Muscle layer of colon (tissue), 2 donors: ENCODE data around the gene IL15RA.

Experiments
- H3K27ac ChIP-seq: one replicate; pipeline ENCODE4 v1.7.0; 2013; ENCODE audit warnings: low read depth, mild to moderate bottlenecking, low read length, moderate library complexity
- H3K27me3 ChIP-seq, 2 donors: one replicate each; pipeline ENCODE4 v1.7.0; 2013; ENCODE audit warnings: low read length in 2 of 2, mild to moderate bottlenecking in 2 of 2; ENCODE audit not compliant: insufficient read depth in 2 of 2, control insufficient read depth in 1 of 2
- H3K36me3 ChIP-seq: one replicate; pipeline ENCODE4 v1.7.0; 2013; ENCODE audit warnings: mild to moderate bottlenecking, low read length; ENCODE audit not compliant: insufficient read depth
- H3K4me1 ChIP-seq: one replicate; pipeline ENCODE4 v1.7.0; 2013; ENCODE audit warnings: mild to moderate bottlenecking, low read length; ENCODE audit not compliant: insufficient read depth
- H3K4me3 ChIP-seq, 2 donors: one replicate each; pipeline ENCODE4 v1.7.0; 2013; ENCODE audit warnings: low read length in 2 of 2, low read depth in 1 of 2, mild to moderate bottlenecking in 1 of 2, moderate library complexity in 1 of 2
- H3K9ac ChIP-seq: one replicate; pipeline ENCODE4 v1.7.0; 2013; ENCODE audit warnings: low read length
- H3K9me3 ChIP-seq: one replicate; pipeline ENCODE4 v1.7.0; 2013; ENCODE audit warnings: mild to moderate bottlenecking, low read length
- donor health status: abdominal sarcoma.
- donor health status: Adenocarcinoma of cecum.

IL15RA gene

DNA sequence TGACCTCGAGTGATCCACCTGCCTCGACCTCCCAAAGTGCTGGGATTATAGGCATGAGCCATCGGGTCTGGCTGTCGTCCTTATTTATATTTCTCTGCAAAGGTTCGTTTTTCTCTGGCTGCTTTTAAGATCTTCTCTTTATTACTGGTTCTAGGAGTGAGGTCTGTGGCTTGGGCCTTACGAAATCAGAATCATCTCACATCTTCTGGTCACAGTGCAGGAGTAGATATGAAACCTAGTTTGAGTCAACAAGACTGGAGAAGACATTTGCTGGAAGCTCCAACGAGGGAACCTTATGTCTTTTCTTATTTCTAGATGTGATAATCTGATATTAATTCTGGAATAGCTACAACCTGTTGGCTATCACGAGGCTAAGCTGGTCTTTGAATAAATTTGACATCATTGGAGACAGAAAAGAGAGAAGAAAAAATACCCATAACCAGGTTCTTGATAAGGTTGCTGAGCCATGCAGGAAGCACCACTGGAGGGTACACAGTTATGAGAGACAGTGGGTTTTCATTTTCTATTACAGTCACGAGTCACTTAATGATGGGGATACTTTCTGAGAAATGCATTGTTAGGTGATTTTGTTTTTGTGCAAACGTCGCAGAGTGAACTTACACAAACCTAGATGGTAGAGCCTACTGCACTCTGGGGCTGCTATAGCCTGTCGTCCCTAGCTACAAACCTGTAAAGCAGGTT is 25.6 kb upstream of the IL15RA start:
- no peak overlapping the region for H3K4me3 ChIP-seq
- no peaks in the 10 kb centered on the region for H3K9me3 ChIP-seq
- H3K9ac ChIP-seq: no peak overlapping the region
- no peaks in the 10 kb centered on the region for H3K36me3 ChIP-seq
- no peaks in the 10 kb centered on the region for H3K27me3 ChIP-seq
- H3K4me1 ChIP-seq: no peaks in the 10 kb centered on the region
- H3K27ac ChIP-seq: no peak overlapping the region

DNA sequence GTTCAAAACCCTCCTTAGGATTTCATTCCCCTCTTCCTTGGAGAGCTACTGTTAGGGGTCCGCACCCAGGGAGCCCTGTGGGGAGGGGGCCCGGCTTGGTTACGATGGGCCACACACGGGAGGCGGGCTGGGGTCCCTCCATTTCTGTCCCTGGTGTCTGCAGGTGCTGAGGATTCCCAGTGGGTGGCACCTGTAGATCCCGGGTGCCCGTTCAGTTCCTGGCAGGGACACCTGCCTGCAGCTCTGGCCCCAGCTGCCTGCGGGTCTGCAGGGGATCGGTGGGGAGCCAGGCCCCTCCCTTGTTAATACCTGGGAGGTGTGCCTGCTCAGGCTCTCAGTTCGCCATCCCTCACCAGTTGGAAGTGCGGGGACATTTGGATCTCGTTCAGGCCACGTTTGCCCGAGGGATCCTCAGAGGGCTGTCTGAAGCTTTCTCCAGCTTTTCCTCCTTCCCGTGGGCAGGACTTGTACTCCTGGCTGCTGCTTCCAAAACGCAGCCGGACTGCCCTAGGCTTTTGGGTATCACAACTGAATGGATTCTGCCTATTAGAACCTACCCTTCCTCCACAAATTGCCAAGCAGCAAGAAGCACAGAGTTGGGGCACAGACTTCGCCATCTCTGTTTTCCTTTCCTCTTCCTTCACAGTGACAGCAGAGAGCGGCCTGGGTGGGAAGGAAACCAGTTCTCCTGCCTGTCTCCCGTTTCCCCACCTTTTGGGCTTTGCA is 22.3 kb upstream of the IL15RA start:
- Histone ChIP-seq H3K9me3 (no peaks in the 10 kb centered on the region), H3K4me3 (no peak overlapping the region), H3K27me3 (no peaks in the 10 kb centered on the region), H3K4me1 (no peaks in the 10 kb centered on the region), H3K27ac (no peak overlapping the region), H3K9ac (no peak overlapping the region), H3K36me3 (no peaks in the 10 kb centered on the region)

DNA sequence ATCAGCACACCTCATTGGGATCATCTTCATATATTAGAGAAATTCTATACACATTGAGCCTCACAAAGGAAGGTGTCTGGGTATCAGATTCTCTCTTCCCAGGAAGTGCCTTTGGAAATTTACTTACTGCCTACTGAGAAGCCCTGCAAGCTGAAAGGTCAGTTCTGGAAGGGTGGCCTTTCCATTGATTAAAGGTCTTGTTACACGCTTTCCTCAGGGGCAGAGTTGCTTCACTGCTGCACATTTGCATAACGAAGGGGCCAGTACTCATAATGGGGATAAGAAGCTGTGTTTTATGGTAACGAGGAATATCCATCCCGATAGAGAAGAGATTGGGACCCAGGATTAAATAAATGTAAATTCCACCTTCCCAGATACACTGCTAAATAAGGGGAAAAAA is 19.4 kb upstream of the IL15RA start:
- Histone ChIP-seq H3K9me3 (peaks cover 2% of the 10 kb centered on the region), H3K9ac (no peak overlapping the region), H3K4me1 (no peaks in the 10 kb centered on the region), H3K4me3 (no peak overlapping the region), H3K27me3 (no peaks in the 10 kb centered on the region), H3K27ac (no peak overlapping the region), H3K36me3 (no peaks in the 10 kb centered on the region)

DNA sequence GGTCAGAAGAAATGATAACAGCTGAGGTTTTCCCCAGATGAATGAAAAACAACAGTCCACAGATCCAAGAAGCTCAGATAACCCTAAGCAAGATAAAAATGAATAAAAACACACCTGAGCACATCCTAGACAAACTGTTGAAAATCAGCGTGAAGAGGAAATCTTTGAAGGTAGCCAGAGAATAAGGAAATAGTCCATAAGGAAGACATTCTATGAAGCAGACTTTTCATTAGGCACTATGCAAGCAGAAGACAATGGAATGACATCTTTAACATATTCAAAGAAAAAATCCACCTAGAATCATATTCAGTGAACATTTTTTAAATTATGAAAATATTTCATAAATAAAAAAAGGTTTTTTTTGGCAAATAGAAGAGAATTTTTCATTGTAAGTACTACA is 15.1 kb upstream of the IL15RA start:
- no peak overlapping the region for H3K9ac ChIP-seq

DNA sequence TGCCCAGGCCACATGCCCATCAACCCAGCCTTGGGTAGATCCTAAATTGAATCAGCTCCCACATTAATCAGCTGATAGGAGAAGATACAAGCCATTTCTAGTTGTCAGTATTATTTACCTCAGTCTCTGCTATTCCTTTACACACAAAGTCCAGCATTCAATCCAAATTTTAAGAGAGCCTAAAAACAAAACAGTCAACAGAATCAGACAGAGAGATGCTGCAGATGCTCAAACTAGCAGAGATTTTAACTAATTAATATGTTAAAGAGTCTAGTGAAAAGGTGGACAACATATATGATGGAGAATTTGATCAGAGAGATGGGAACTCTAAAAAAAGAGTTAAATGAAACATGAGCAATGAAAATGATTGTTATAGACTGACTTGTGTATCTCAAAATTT is 14.4 kb upstream of the IL15RA start:
- Histone ChIP-seq H3K4me1 (peaks cover 3% of the 10 kb centered on the region), H3K36me3 (no peaks in the 10 kb centered on the region), H3K27me3 (no peaks in the 10 kb centered on the region), H3K9ac (no peak overlapping the region), H3K27ac (no peak overlapping the region), H3K4me3 (peak overlapping the region in 1 of 2 donors; percentile 14), H3K9me3 (peaks cover 6% of the 10 kb centered on the region)

More for the DNA sequence above, 15.1 kb upstream of the IL15RA start:
- no peak overlapping the region for H3K4me3 ChIP-seq
- H3K4me1 ChIP-seq: peaks cover 3% of the 10 kb centered on the region
- no peak overlapping the region for H3K27ac ChIP-seq
- no peaks in the 10 kb centered on the region for H3K27me3 ChIP-seq
- no peaks in the 10 kb centered on the region for H3K36me3 ChIP-seq
- peaks cover 6% of the 10 kb centered on the region for H3K9me3 ChIP-seq

DNA sequence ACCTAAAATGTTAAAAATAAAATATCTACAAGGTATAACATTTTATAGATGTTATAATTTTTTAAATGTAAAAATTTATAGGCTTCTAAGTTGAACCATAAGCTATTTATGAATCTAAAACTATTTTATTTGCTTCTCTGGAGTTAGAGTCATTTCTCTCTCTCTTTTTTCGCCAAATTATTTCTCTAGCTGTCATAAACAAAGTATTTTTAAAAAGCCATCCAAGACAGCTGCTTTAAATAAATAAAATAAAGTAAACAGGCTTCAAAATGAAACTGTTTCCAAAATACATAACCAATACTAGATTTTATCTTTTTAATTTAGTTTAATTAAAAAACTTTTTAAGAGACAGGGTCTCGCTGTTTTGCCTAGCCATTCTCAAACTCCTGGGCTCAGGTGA is 12.4 kb upstream of the IL15RA start:
- H3K27ac ChIP-seq: no peak overlapping the region
- H3K9ac ChIP-seq: no peak overlapping the region
- no peaks in the 10 kb centered on the region for H3K36me3 ChIP-seq
- H3K4me3 ChIP-seq: no peak overlapping the region
- H3K27me3 ChIP-seq: no peaks in the 10 kb centered on the region
- H3K9me3 ChIP-seq: peaks cover 6% of the 10 kb centered on the region
- H3K4me1 ChIP-seq: peaks cover 3% of the 10 kb centered on the region

DNA sequence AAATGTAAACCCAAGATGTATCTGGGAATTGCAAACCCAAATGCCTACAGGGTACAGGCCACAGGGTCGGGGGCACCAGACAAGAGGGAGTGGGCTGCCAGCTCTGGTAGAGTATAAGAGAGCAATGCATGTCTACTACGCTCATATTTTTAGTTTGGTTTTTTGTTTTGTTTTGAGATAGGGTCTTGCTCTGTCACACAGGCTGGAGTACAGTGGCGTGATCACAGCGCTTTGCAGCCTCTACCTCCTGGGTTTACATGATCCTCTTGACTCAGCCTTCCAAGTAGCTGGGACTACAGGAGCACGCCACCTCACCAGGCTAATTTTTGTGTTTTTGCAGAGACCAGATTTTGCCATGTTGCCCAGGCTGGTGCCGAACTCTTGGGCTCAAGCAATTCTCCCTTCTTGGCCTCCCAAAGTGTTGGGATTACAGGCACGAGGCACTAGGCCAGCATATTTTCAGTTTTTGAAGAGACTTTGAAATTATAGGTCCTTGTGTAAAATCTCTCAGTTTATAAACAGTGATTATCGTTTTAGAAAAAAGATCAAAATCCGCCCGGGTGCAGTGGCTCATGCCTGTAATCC is 11.1 kb upstream of the IL15RA start:
- H3K27ac ChIP-seq: no peak overlapping the region
- peaks cover 3% of the 10 kb centered on the region for H3K4me1 ChIP-seq
- H3K27me3 ChIP-seq: no peaks in the 10 kb centered on the region
- no peaks in the 10 kb centered on the region for H3K36me3 ChIP-seq
- H3K9ac ChIP-seq: no peak overlapping the region
- H3K9me3 ChIP-seq: peaks cover 6% of the 10 kb centered on the region
- no peak overlapping the region for H3K4me3 ChIP-seq

DNA sequence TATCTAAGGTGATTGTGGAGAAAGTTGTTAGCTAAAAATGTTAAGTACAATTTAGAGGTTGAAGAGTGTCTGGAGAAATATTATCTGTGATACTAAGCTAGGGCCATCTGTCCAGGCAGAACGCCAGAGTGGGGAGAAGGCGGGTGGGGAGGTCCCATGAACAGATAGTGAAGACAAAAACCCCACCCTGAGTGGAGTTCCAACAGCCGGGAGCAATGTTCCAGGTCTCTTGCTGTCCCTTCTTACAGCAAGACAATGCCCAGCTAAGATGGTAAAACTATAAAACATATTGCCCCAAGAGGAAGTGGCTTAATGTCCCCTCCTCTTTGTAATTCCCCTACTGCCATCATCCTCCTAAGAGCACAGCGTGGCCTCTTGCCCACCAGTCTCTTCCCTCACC is 10.4 kb upstream of the IL15RA start:
- Histone ChIP-seq H3K36me3 (no peaks in the 10 kb centered on the region), H3K27ac (no peak overlapping the region), H3K4me3 (no peak overlapping the region), H3K4me1 (peaks cover 3% of the 10 kb centered on the region), H3K9ac (no peak overlapping the region), H3K9me3 (peaks cover 6% of the 10 kb centered on the region), H3K27me3 (no peaks in the 10 kb centered on the region)

DNA sequence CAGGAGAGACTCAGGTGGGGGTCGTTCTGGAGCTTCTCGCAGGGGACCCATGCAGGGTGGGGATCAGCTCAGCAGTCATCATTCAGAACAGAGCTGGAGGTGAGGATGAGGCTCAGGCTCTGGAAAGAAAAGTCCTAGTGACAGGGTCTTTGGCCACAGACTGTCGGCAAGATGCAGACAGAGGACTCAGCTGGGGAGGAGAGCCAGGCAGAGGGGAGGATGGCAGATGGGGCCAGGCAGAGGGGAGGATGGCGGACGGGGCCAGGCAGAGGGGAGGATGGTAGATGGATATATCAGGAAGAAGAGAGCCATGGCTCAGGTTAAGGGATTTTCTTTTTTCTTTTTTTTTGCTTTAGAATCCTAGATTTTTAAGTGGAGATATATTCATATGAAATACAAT is 7.7 kb upstream of the IL15RA start:
- Histone ChIP-seq H3K9ac (no peak overlapping the region), H3K4me1 (peaks cover 3% of the 10 kb centered on the region), H3K27me3 (no peaks in the 10 kb centered on the region), H3K27ac (no peak overlapping the region), H3K9me3 (no peaks in the 10 kb centered on the region), H3K36me3 (no peaks in the 10 kb centered on the region), H3K4me3 (no peak overlapping the region)

DNA sequence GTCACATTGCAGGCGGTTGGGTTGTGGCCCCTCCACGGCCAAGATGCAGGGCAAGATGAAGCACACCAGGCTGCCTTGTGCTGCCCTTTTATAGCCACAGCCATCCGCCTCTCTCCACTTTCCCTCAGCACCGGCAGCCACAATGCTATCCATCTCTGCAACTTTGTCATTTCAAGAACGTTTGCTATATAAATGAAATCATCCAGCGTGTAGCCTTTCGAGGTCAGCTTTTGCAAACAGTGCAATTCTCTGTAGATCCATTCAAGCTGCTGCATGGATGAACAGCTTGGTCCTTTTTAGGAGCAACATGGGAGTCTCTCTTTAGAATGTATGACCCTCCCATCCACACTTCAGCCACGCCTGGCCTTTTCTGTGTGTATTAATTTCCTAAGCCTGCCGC is 6.4 kb upstream of the IL15RA start:
- Histone ChIP-seq H3K27ac (no peak overlapping the region), H3K36me3 (no peaks in the 10 kb centered on the region), H3K4me1 (peaks cover 3% of the 10 kb centered on the region), H3K9me3 (no peaks in the 10 kb centered on the region), H3K27me3 (no peaks in the 10 kb centered on the region), H3K9ac (no peak overlapping the region), H3K4me3 (no peak overlapping the region)

DNA sequence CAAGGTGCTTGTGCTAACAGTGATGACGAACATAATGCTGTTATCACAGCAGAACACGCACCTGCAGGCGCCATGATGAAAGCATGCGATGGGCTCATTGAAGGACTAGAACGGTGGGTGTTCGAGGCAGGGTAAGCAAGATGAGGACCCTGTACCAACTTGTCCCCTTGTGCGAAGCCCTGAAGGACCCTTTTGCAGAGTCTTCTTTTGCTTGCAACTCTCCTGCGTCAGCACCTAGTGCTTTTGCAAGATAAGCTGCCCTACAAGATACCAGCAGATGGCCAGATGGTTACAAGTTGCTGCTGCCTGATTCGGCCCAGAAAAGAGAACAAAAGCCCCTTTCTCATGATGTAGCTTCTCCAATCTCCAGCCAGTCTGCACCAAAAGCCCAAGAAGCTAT is 4.2 kb upstream of the IL15RA start:
- no peaks in the 10 kb centered on the region for H3K36me3 ChIP-seq
- no peaks in the 10 kb centered on the region for H3K4me1 ChIP-seq
- H3K27me3 ChIP-seq: no peaks in the 10 kb centered on the region
- H3K27ac ChIP-seq: no peak overlapping the region
- H3K4me3 ChIP-seq: no peak overlapping the region
- H3K9me3 ChIP-seq: no peaks in the 10 kb centered on the region
- no peak overlapping the region for H3K9ac ChIP-seq

DNA sequence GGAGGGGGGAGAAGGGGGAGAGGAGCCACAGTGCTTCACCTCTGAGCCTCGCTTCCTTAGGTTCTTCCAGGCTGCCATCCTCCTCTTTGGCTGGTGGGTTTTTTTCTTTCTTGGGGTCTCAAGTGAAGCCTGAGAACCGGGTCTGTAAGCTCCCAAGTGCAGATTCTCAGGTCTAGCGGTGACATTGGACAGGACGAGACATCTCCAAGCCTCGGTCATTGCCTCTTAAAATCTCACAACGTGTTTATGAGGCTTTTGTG is 817 bp upstream of the IL15RA start:
- H3K36me3 ChIP-seq: no peaks in the 10 kb centered on the region
- H3K4me3 ChIP-seq: peak overlapping the region; percentile 77 to 92
- H3K9me3 ChIP-seq: no peaks in the 10 kb centered on the region
- H3K27me3 ChIP-seq: no peaks in the 10 kb centered on the region
- H3K4me1 ChIP-seq: no peaks in the 10 kb centered on the region
- peak overlapping the region; percentile 72 for H3K27ac ChIP-seq
- no peak overlapping the region for H3K9ac ChIP-seq
